ENCODE measurements around the gene HAGH. TPM values are rescaled to one million over a fixed set of nuclear protein-coding genes. Genes with fewer than 3 reads are reported as not detected.

The HAGH gene
- total RNA-seq, 6 experiments from 2014 or later, result 34.2 to 55.3 (median 38.7) TPM

GRCh38 chr16:1775846-1776671 is 50.6 kb downstream of the HAGH start:
- Mint-ChIP-seq H3K36me3 (ENCODE audit: low read depth) (peaks cover 7% of the 10 kb centered on the region), H3K9me3 (no peaks in the 10 kb centered on the region), H3K27ac (peak overlapping the region; percentile 33; the same call in 1 of the 2 replicates), H3K4me3 (no peak overlapping the region), H3K4me1 (ENCODE audit: low read depth) (peaks cover 18% of the 10 kb centered on the region), H3K27me3 (ENCODE audit: insufficient read depth) (peaks cover 28% of the 10 kb centered on the region)
- no peak for DNase-seq
- TF ChIP-seq CTCF (IDR thresholded peaks at IDR 0.05), result no peak

- Mint-ChIP-seq H3K9me3 (no peaks in the 10 kb centered on the region), H3K36me3 (ENCODE audit: low read depth) (peaks cover 7% of the 10 kb centered on the region), H3K27ac (no peak overlapping the region), H3K4me3 (no peak overlapping the region), H3K27me3 (ENCODE audit: insufficient read depth) (peaks cover 26% of the 10 kb centered on the region), H3K4me1 (ENCODE audit: low read depth) (peaks cover 14% of the 10 kb centered on the region)
- TF ChIP-seq CTCF (IDR thresholded peaks at IDR 0.05), result no peak
- no peak for DNase-seq
These were observed 51.4 kb downstream of the HAGH start for GRCh38 chr16:1775006-1775845.

- H3K4me3 Mint-ChIP-seq, result peak overlapping the region; percentile 95
- H3K4me1 Mint-ChIP-seq (ENCODE audit: low read depth), result peaks cover 17% of the 10 kb centered on the region
- DNase-seq, result no peak
- no peaks in the 10 kb centered on the region for H3K9me3 Mint-ChIP-seq
- no peak for TF ChIP-seq CTCF (IDR thresholded peaks at IDR 0.05)
- H3K27me3 Mint-ChIP-seq (ENCODE audit: insufficient read depth), result peaks cover 26% of the 10 kb centered on the region
- peaks cover 7% of the 10 kb centered on the region for H3K36me3 Mint-ChIP-seq (ENCODE audit: low read depth)
- H3K27ac Mint-ChIP-seq, result no peak overlapping the region
These were observed 52.2 kb downstream of the HAGH start for GRCh38 chr16:1774448-1774780.

- Mint-ChIP-seq H3K36me3 (ENCODE audit: low read depth) (peaks cover 7% of the 10 kb centered on the region), H3K27ac (peak overlapping the region; percentile 64), H3K9me3 (no peaks in the 10 kb centered on the region), H3K27me3 (ENCODE audit: insufficient read depth) (peaks cover 23% of the 10 kb centered on the region), H3K4me1 (ENCODE audit: low read depth) (peaks cover 17% of the 10 kb centered on the region), H3K4me3 (peak overlapping the region; percentile 95)
- peak; percentile 39 for DNase-seq
- TF ChIP-seq CTCF (IDR thresholded peaks at IDR 0.05), result peak; percentile 30
These were observed 52.8 kb downstream of the HAGH start for GRCh38 chr16:1773703-1774447.

GRCh38 chr16:1772908-1773702 is 53.5 kb downstream of the HAGH start, which contains the start of gene MRPS34:
MRPS34 (minus strand) TSS chr16:1773134; CDS start chr16:1773119, 15 bp downstream.
- H3K27ac Mint-ChIP-seq, result peak within 1 kb of the TSS; percentile 93
- H3K36me3 Mint-ChIP-seq (ENCODE audit: low read depth), result peaks cover 8% of the 10 kb centered on the region
- H3K4me3 Mint-ChIP-seq, result peak within 1 kb of the TSS; percentile 95
- TF ChIP-seq CTCF (IDR thresholded peaks at IDR 0.05), result peak; percentile 96
- H3K4me1 Mint-ChIP-seq (ENCODE audit: low read depth), result peaks cover 17% of the 10 kb centered on the region
- no peaks in the 10 kb centered on the region for H3K9me3 Mint-ChIP-seq
- peaks cover 20% of the 10 kb centered on the region for H3K27me3 Mint-ChIP-seq (ENCODE audit: insufficient read depth)
- DNase-seq, result peak; percentile 74

All from HFFc6 (cell line).